Posterior vena cava (tissue), 2 donors: Measurements from ENCODE around the gene IDE. TPM values are rescaled to one million over a fixed set of nuclear protein-coding genes. Genes with fewer than 3 reads are reported as not detected.
"Not testable (repeated sequence)": the region's sequence is repeated elsewhere in the genome, so short reads cannot be mapped to it uniquely, and the experiment has no call there.

Source experiments
- DNase-seq: peaks from one replicate; pipeline ENCODE4 v3.0.0-alpha.2; 2020; ENCODE audit warnings: low spot score
- intact Hi-C, 2 donors: fragments of 100-400 bp; cut with DNase I; formaldehyde crosslinking; loops; one replicate each; pipeline versions ENCODE4 v1.14.1 to v1.14.2; 2022 to 2023
- long read RNA-seq, 2 donors: library from polyadenylated mRNA; unstranded; transcript quantifications; one replicate each; pipeline ENCODE4 v2.0.0, GENCODE V29; 2020 to 2021
- total RNA-seq, 2 donors: library from RNA; stranded (reverse); fragmentation: NEBNext Ultra II Directional; extraction: Animal tissue kit (Norgen Biotek cat#: 25700); gene quantifications; one replicate each; pipeline ENCODE4 v1.2.1, GENCODE V29; 2021
- donor health status: DM: yes; HTN: yes; CAD: no.
- donor health status: DM: yes; HTN: yes; CAD: no.

Gene IDE
- 10 to 100 TPM; 40.1 to 45.6 TPM for total RNA-seq
- long read RNA-seq, donor 1, full-length matches to known transcripts, result 7 of 13 reads
- long read RNA-seq, donor 1, partial matches to known transcripts, result 2 of 13 reads
- long read RNA-seq, donor 1, other reads (novel, unspliced or antisense), result 4 of 13 reads
- long read RNA-seq, donor 2, full-length matches to known transcripts, result 2 of 6 reads
- long read RNA-seq, donor 2, partial matches to known transcripts, result 3 of 6 reads
- long read RNA-seq, donor 2, other reads (novel, unspliced or antisense), result 1 of 6 reads

GRCh38 chr10:92573798-92574547 lies at the start of gene IDE:
Gene IDE (minus strand): TSS chr10:92574093. CDS start chr10:92574019, 74 bp downstream.
- intact Hi-C loops, result loop anchor here (2.0 to 5.0 kb wide), 2 partner anchors 57 kb away; no protein-coding TSS in a partner anchor
- DNase-seq, result peak; percentile 96

- intact Hi-C loops, result no loop called here
- DNase-seq, result no peak
These were observed 45.5 kb upstream of the IDE start for GRCh38 chr10:92619368-92619767.

DNA sequence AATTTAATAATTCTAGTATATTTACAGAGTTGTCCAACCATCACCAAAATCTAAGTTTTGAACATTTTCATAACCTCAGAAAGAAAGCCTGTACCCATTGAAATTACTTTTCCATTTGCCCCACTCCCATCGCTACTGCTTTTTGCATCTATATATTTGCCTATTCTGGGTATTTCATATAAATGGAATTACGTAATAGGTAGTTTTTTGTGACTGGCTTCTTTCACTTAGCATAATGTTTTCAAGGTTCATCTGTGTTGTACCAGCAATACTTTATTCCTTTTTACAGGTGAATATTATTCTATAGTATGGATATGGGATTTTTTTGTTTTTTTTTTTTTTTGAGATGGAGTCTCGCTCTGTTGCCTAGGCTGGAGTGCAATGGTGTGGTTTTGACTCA lies 41.6 kb upstream of the IDE start:
- intact Hi-C loops, result no loop called here
- no peak for DNase-seq

GRCh38 chr10:92604841-92605240 lies 30.9 kb upstream of the IDE start:
- intact Hi-C loops, result no loop called here
- DNase-seq, result no peak

DNA sequence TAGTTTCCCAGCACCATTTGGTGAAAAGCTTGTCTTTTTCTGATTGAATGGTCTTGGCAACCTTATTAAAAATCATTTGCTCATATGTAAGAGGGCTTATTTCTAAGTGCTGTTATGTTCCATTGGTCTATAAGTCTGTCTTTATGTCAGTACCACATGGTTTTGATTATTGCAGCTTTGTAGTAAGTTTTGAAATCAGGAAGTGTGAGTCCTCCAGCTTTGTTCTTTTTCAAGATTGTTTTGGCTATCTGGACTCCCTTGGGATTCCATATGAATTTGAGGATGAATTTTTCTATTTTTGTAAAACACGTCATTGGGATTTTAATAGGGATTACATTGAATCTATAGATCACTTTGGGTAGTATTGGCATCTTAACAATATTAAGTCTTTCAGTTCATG lies 24.4 kb upstream of the IDE start:
- intact Hi-C loops, result no loop called here

DNA sequence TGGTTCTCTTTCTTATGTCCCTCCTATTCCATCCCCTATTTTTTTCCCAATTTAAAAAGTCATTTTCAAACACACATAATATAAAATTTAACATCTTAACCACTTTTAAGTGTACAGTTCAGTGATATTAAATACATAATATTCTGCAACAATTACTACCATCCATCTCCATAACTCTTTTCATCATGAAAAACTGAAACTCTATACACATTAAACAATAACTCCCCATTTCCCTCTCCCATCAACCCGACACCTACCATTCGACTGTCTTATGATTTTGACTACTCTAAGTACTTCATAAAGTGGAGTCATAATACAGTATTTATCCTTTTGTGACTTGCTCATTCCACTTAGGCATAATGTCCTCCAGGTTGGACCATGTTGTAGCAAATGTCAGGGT lies 21.6 kb upstream of the IDE start:
- DNase-seq, result no peak
- intact Hi-C loops, result no loop called here

More for the DNA sequence above, 24.4 kb upstream of the IDE start:
- no peak for DNase-seq

- intact Hi-C loops, result no loop called here
- no peak for DNase-seq
These were observed 20.0 kb upstream of the IDE start for GRCh38 chr10:92593619-92594588.

DNA sequence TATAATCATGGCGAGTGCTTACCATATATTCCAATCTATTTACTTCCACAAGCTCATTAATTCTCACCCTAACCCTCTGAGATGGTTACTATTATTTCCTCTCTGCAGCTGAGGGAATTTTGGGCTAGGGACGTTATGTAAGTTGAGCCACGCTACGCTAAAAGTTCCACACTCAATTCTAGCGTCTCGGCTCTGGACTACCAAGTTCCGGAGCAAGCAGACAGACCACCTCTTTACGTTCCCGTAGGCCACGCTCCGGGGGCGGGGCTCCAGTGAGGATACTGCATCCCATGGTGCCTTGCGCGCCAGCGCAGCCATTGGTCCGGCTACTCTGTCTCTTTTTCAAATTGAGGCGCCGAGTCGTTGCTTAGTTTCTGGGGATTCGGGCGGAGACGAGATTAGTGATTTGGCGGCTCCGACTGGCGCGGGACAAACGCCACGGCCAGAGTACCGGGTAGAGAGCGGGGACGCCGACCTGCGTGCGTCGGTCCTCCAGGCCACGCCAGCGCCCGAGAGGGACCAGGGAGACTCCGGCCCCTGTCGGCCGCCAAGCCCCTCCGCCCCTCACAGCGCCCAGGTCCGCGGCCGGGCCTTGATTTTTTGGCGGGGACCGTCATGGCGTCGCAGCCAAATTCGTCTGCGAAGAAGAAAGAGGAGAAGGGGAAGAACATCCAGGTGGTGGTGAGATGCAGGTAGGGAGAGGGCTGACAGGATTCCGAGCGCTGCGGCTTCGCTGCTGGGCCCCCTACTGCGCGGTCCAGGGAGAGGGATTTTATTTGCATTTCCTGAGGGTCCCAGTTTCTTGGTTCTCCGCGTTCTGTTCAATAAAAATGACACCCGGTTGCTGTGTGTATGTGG lies 19.1 kb upstream of the IDE start, which contains the start of gene KIF11:
Gene KIF11, plus strand, starts transcription at position 370 of the 858 bp plus-strand sequence. Its CDS starts 246 bp downstream, at position 616.
- intact Hi-C loops, result no loop called here
- peak; percentile 100 for DNase-seq

GRCh38 chr10:92591550-92592022 lies 17.7 kb upstream of the IDE start:
- peak; percentile 98 for DNase-seq
- intact Hi-C loops, result no loop called here

DNA sequence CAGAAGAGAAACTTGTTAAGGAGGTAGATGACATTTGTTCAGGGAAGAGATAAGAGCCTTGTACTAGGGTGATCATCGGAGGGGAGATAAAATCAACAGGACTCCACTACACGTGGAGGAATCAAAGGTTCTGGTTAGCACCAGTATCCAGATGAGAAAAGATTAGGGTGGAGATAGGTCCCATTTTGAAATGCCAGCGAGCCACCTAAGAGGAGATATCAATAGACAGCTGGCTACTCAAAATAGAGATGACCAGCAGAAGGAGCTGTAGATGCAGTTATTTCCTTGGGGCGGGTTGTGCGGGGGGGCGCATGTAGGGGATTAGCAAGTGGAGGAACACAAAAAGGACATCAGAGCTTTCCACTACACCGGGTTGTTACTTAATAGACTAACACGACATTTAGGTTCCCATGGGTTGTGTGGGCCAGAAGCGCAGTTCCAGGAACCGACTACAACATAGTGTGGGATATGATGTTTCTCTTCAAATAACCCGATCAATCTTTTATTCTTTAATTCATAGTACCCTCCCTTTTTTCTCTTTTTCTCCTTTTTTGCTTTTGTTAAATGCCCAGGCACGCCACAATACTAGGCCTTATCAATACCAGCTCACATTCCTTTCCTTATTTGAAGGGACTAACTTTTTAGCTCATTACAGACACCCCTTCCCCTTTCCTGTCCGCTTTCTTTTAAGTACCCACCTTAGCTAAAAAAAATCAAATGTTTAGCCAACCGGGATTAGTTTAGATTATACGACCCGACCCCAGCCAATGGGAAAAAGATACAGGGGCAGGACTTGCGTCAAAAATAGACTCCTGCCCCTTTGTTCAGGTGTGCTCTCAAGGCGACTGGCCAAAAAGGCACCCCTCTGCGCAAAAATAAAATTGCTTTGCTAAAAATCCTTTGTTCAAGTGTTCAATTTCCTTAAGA lies 17.0 kb upstream of the IDE start:
- DNase-seq, result no peak
- intact Hi-C loops, result no loop called here

GRCh38 chr10:92582347-92582746 lies 8.5 kb upstream of the IDE start:
- DNase-seq, intact Hi-C loops: not testable (repeated sequence)

DNA sequence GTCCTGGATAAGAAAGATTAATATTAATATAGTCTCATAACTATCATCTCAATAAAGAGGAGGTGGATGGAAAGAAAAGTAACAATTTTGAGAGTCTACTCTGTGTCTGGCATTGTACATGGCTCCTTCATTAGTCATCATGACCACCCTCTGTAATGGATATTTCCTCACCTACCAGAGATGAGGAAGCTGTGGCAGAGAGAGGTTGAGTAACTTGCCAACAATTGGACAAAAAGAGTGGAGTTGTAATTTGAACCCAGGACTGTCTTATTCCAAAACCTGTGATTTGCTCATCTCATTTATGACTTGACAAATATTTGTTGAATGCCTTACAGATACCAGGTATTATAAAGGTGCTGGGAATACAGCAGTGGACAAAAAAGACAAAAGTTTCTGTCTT lies 2.1 kb upstream of the IDE start:
- intact Hi-C loops, result loop anchor here in 1 of 2 donors (2.0 kb wide), 1 partner anchor 59 kb away; no protein-coding TSS in a partner anchor
- DNase-seq, result no peak

GRCh38 chr10:92574548-92575261 lies 812 bp upstream of the IDE start:
- DNase-seq, result no peak
- intact Hi-C loops, result loop anchor here (2.0 to 5.0 kb wide), 2 partner anchors 57 to 58 kb away; no protein-coding TSS in a partner anchor

- DNase-seq, result peak; percentile 86
- intact Hi-C loops, result loop anchor here in 1 of 2 donors (5.0 kb wide), 1 partner anchor 56 kb away; no protein-coding TSS in a partner anchor
These were observed 649 bp downstream of the IDE start for GRCh38 chr10:92573091-92573797.

- intact Hi-C loops, result loop anchor here in 1 of 2 donors (5.0 kb wide), 1 partner anchor 55 kb away; no protein-coding TSS in a partner anchor
- no peak for DNase-seq
These were observed 1.4 kb downstream of the IDE start for GRCh38 chr10:92572362-92573090.
